ENCODE measurements around the gene PCDHB14. TPM values are rescaled to one million over a fixed set of nuclear protein-coding genes. Genes with fewer than 3 reads are reported as not detected.
A peak's percentile ranks its signal among the peaks of the same experiment; 100 is the strongest.
"Not testable (repeated sequence)": the region's sequence is repeated elsewhere in the genome, so short reads cannot be mapped to it uniquely, and the experiment has no call there.

PCDHB14 gene
- total RNA-seq, 3 donors from 2014 or later (not counting 1 experiment from before 2014, with no cell fraction given): not detected

DNA sequence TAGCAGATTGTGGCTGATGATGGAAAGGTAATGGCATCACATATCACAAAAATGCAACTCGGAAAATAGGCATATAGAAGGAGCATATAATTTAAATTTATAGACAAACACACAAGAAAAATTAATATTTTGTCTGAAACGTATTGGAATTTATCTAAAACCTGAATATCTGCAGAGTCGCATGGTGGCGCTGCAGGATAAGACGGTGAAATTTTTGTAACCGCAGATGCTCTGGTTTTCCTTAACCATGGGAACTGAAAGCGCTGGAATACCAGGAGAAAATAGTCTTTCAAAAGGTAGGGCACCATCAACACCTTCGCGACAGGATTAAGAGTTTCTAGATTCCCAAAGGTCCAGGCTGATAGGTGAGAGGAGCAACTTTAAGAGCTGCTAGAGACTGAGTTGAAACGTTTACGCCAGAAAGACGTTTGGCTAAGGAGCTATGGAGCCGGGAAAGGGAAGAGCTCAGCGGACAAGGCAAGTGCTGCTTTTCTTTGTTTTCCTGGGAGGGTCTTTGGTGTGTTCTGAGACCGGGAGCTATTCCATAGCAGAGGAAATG is 11.0 kb downstream of the PCDHB14 start:
- H3K27ac Mint-ChIP-seq: no peak overlapping the region
- Histone ChIP-seq H3K4me1 (ENCODE audit: control insufficient read depth, insufficient read depth, low read length) (no peaks in the 10 kb centered on the region), H3K36me3 (ENCODE audit: control insufficient read depth, insufficient read depth, low read length) (no peaks in the 10 kb centered on the region), H3K9me3 (ENCODE audit: control insufficient read depth, insufficient read depth, low read length) (peaks cover 24% of the 10 kb centered on the region), H3K4me3 (ENCODE audit: low read length) (no peak overlapping the region), H3K27me3 (ENCODE audit: control insufficient read depth, insufficient read depth, low read length) (peaks cover 16% of the 10 kb centered on the region), H3K27ac (ENCODE audit: low read length) (no peak overlapping the region)
- peaks cover 2% of the 10 kb centered on the region for H3K36me3 Mint-ChIP-seq
- H3K27me3 Mint-ChIP-seq (ENCODE audit: low read depth in 2 of 2): peaks cover 0 to 6% of the 10 kb centered on the region in 2 donors
- TF ChIP-seq, protein P1, sequence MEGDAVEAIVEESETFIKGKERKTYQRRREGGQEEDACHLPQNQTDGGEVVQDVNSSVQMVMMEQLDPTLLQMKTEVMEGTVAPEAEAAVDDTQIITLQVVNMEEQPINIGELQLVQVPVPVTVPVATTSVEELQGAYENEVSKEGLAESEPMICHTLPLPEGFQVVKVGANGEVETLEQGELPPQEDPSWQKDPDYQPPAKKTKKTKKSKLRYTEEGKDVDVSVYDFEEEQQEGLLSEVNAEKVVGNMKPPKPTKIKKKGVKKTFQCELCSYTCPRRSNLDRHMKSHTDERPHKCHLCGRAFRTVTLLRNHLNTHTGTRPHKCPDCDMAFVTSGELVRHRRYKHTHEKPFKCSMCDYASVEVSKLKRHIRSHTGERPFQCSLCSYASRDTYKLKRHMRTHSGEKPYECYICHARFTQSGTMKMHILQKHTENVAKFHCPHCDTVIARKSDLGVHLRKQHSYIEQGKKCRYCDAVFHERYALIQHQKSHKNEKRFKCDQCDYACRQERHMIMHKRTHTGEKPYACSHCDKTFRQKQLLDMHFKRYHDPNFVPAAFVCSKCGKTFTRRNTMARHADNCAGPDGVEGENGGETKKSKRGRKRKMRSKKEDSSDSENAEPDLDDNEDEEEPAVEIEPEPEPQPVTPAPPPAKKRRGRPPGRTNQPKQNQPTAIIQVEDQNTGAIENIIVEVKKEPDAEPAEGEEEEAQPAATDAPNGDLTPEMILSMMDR (IDR thresholded peaks at IDR 0.05): no peak
- no peaks in the 10 kb centered on the region for H3K4me1 Mint-ChIP-seq
- H3K4me3 Mint-ChIP-seq: no peak overlapping the region
- ATAC-seq (no peak), DNase-seq (peak in 1 of 2 donors; percentile 2)
- H3K9me3 Mint-ChIP-seq: peaks cover 10 to 11% of the 10 kb centered on the region in 2 donors
- 11% methylated on average over 14 of the region's 15 CpGs for WGBS (ENCODE audit: insufficient coverage)
- intact Hi-C loops (cut with micrococcal nuclease): no loop called here

DNA sequence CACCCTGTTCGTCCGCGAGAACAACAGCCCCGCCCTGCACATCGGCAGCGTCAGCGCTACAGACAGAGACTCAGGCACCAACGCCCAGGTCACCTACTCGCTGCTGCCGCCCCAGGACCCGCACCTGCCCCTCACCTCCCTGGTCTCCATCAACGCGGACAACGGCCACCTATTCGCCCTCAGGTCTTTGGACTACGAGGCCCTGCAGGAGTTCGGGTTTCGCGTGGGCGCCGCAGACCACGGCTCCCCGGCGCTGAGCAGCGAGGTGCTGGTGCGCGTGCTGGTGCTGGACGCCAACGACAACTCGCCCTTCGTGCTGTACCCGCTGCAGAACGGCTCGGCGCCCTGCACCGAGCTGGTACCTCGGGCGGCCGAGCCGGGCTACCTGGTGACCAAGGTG is 12.8 kb downstream of the PCDHB14 start:
- H3K27ac ChIP-seq (ENCODE audit: low read length); DNase-seq; H3K27ac Mint-ChIP-seq; H3K4me1 Mint-ChIP-seq; H3K4me1 ChIP-seq (ENCODE audit: control insufficient read depth, insufficient read depth, low read length); ATAC-seq; H3K4me3 Mint-ChIP-seq; intact Hi-C loops (cut with micrococcal nuclease); H3K4me3 ChIP-seq (ENCODE audit: low read length); H3K36me3 ChIP-seq (ENCODE audit: control insufficient read depth, insufficient read depth, low read length); H3K27me3 Mint-ChIP-seq (ENCODE audit: low read depth in 2 of 2): not testable (repeated sequence)
- peaks cover 12 to 16% of the 10 kb centered on the region in 2 donors for H3K9me3 Mint-ChIP-seq
- Histone ChIP-seq H3K27me3 (ENCODE audit: control insufficient read depth, insufficient read depth, low read length) (peaks cover 23% of the 10 kb centered on the region), H3K9me3 (ENCODE audit: control insufficient read depth, insufficient read depth, low read length) (peaks cover 37% of the 10 kb centered on the region)
- 35% methylated on average over 40 of the region's 40 CpGs for WGBS (ENCODE audit: insufficient coverage)
- H3K36me3 Mint-ChIP-seq: peaks cover 20% of the 10 kb centered on the region

DNA sequence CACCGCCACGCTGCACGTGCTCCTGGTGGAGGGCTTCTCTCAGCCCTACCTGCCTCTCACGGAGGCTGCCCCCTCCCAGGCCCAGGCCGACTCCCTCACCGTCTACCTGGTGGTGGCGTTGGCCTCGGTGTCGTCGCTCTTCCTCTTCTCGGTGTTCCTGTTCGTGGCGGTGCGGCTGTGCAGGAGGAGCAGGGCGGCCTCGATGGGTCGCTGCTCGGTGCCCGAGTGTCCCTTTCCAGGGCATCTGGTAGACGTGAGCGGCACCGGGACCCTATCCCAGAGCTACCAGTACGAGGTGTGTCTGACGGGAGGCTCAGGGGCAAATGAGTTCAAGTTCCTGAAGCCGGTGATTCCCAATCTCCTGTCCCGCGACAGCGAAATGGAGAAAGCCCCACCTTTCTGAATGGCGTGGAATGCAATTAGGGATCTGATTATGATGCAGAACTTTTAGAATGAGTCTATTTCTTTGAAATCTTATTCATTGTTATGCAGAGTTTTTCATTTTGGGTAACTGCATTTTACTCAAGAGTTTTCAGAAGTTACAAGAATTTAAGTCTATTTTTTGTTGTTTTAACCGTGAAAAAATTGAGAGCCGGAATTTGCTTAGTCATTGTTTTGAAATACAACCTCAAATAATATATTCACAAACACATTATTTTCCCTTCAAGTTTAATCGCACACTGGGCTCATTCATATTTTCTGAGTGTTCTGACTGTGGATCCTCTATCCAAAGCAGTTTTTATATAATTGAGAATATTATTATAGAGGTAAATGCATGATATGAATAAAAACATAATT is 13.6 kb downstream of the PCDHB14 start:
- DNase-seq: no peak
- Mint-ChIP-seq H3K27me3 (ENCODE audit: low read depth in 2 of 2) (peaks cover 0 to 6% of the 10 kb centered on the region in 2 donors), H3K27ac (no peak overlapping the region), H3K36me3 (peaks cover 20% of the 10 kb centered on the region), H3K4me1 (no peaks in the 10 kb centered on the region), H3K4me3 (no peak overlapping the region), H3K9me3 (peaks cover 11 to 16% of the 10 kb centered on the region in 2 donors)
- ATAC-seq: no peak
- H3K4me3 ChIP-seq (ENCODE audit: low read length): no peak overlapping the region
- H3K36me3 ChIP-seq (ENCODE audit: control insufficient read depth, insufficient read depth, low read length): no peaks in the 10 kb centered on the region
- intact Hi-C loops (cut with micrococcal nuclease): no loop called here
- no peak overlapping the region for H3K27ac ChIP-seq (ENCODE audit: low read length)
- TF ChIP-seq, protein P1 (IDR thresholded peaks at IDR 0.05): no peak
- H3K27me3 ChIP-seq (ENCODE audit: control insufficient read depth, insufficient read depth, low read length): peaks cover 23% of the 10 kb centered on the region
- no peaks in the 10 kb centered on the region for H3K4me1 ChIP-seq (ENCODE audit: control insufficient read depth, insufficient read depth, low read length)
- peaks cover 45% of the 10 kb centered on the region for H3K9me3 ChIP-seq (ENCODE audit: control insufficient read depth, insufficient read depth, low read length)
- 32% methylated on average over 31 of the region's 32 CpGs for WGBS (ENCODE audit: insufficient coverage)

DNA sequence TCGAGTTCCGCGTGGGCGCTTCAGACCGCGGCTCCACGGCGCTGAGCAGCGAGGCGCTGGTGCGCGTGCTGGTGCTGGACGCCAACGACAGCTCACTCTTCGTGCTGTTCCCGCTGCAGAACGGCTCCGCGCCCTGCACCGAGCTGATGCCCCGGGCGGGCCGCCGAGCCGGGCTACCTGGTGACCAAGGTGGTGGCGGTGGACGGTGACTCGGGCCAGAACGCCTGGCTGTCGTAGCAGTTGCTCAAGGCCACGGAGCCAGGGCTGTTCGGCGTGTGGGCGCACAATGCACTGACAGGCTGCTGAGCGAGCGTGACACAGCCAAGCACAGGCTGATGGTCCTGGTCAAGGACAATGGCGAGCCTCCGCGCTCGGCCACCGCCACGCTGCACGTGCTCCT is 18.4 kb downstream of the PCDHB14 start:
- no peak overlapping the region for H3K4me3 ChIP-seq (ENCODE audit: low read length)
- Mint-ChIP-seq H3K9me3 (peaks cover 9 to 16% of the 10 kb centered on the region in 2 donors), H3K4me3 (no peak overlapping the region), H3K27me3 (ENCODE audit: low read depth in 2 of 2) (peaks cover 0 to 10% of the 10 kb centered on the region in 2 donors), H3K27ac (no peak overlapping the region), H3K36me3 (peaks cover 36% of the 10 kb centered on the region), H3K4me1 (no peaks in the 10 kb centered on the region)
- H3K36me3 ChIP-seq (ENCODE audit: control insufficient read depth, insufficient read depth, low read length): no peaks in the 10 kb centered on the region
- peaks cover 55% of the 10 kb centered on the region for H3K9me3 ChIP-seq (ENCODE audit: control insufficient read depth, insufficient read depth, low read length)
- peaks cover 14% of the 10 kb centered on the region for H3K27me3 ChIP-seq (ENCODE audit: control insufficient read depth, insufficient read depth, low read length)
- H3K4me1 ChIP-seq (ENCODE audit: control insufficient read depth, insufficient read depth, low read length): no peaks in the 10 kb centered on the region
- WGBS (ENCODE audit: insufficient coverage): 36% methylated on average over 43 of the region's 43 CpGs
- DNase-seq (no peak), ATAC-seq (no peak)
- H3K27ac ChIP-seq (ENCODE audit: low read length): no peak overlapping the region
- TF ChIP-seq, protein P1 (IDR thresholded peaks at IDR 0.05): no peak
- intact Hi-C loops (cut with micrococcal nuclease): no loop called here
